Measurements from ENCODE around the gene TMEM129. TPM values are rescaled to one million over a fixed set of nuclear protein-coding genes. Genes with fewer than 3 reads are reported as not detected.
A peak's percentile ranks its signal among the peaks of the same experiment; 100 is the strongest.

Gene TMEM129
- total RNA-seq, 1 donor from 2014 or later: 192 TPM

DNA sequence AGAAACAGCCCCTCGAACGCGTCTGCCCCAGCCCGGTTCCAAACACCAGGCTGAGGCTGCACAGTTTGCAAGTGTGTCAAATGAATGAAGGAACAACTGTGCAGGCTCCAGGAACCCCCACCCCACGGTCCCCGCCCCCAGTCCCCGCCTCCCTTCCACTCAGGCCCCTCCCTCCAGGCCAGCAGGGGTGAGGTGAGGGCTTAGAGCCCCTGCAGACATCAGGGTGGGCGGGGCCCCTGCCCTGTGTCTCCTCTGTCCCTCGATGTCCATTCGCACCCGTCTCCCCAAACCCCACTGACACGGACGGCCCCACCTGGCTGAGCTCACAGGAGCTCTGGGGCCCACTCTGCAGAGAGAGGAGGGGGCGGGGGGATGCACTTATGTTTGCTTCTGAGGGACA is 28.7 kb upstream of the TMEM129 start:
- TF ChIP-seq, protein P1, sequence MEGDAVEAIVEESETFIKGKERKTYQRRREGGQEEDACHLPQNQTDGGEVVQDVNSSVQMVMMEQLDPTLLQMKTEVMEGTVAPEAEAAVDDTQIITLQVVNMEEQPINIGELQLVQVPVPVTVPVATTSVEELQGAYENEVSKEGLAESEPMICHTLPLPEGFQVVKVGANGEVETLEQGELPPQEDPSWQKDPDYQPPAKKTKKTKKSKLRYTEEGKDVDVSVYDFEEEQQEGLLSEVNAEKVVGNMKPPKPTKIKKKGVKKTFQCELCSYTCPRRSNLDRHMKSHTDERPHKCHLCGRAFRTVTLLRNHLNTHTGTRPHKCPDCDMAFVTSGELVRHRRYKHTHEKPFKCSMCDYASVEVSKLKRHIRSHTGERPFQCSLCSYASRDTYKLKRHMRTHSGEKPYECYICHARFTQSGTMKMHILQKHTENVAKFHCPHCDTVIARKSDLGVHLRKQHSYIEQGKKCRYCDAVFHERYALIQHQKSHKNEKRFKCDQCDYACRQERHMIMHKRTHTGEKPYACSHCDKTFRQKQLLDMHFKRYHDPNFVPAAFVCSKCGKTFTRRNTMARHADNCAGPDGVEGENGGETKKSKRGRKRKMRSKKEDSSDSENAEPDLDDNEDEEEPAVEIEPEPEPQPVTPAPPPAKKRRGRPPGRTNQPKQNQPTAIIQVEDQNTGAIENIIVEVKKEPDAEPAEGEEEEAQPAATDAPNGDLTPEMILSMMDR (IDR thresholded peaks at IDR 0.05): no peak
- Histone ChIP-seq H3K4me3 (no peak overlapping the region), H3K9me3 (no peaks in the 10 kb centered on the region), H3K27ac (no peak overlapping the region), H3K27me3 (no peaks in the 10 kb centered on the region), H3K36me3 (no peaks in the 10 kb centered on the region), H3K4me1 (peaks cover 0 to 2% of the 10 kb centered on the region in 2 donors)
- intact Hi-C loops (cut with DNase I): loop anchor here (5.0 kb wide), 1 partner anchor 62 kb away; no protein-coding TSS in a partner anchor
- no peak for DNase-seq (ENCODE audit: low spot score in 2 of 2)

DNA sequence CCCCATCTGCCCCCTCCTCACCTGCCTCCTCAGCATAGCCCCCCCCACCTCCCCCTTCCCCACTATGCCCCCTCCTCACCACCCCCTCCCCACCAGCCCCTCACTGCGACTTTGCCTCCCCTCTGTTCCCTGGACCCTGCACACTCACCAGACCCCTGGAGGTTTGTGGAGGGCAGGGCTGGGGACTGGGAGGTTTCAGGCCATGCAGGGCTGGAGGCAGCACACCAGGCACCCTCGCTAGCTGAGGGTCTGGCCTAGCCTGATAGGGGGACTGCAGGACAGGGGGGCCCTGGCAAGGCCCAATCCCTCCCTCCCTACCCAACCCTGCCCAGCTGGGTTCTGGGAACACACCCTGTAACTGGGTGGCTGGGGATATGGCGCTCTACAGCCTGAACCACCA is 28.2 kb upstream of the TMEM129 start:
- TF ChIP-seq, protein P1 (IDR thresholded peaks at IDR 0.05): no peak
- intact Hi-C loops (cut with DNase I): loop anchor here (5.0 kb wide), 1 partner anchor 63 kb away; no protein-coding TSS in a partner anchor
- H3K27me3 ChIP-seq: no peaks in the 10 kb centered on the region
- no peaks in the 10 kb centered on the region for H3K9me3 ChIP-seq
- H3K4me1 ChIP-seq: peaks cover 0 to 2% of the 10 kb centered on the region in 2 donors
- no peak overlapping the region for H3K4me3 ChIP-seq
- DNase-seq (ENCODE audit: low spot score in 2 of 2): no peak
- no peak overlapping the region for H3K27ac ChIP-seq
- no peaks in the 10 kb centered on the region for H3K36me3 ChIP-seq

DNA sequence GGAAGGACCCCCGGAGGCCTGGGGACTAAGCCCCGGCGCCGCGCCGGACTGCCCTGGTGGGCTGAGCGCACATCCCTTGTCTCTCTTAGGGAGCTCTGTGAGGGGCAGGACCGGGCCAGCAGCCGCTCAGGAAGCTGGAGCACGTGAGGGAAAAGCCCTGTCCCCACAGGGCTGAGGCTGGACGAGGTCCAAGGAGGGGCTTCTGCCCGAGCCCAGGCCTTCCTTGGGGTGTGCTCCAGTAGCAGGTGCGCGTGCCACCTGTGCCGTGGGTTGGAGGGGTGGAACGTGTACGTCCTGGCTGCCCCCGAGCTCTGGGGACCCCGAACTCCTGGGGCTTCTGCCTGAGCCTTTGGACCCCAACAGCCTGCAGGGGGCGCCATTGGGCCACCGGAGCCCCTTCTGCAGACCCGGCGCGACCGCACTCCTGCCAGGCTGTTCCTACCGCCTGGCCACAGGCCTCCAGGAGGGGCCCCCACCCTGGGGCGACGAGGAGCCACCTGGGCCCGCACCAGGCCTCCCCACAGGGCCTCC is 27.4 kb upstream of the TMEM129 start:
- Histone ChIP-seq H3K4me3 (no peak overlapping the region), H3K27me3 (no peaks in the 10 kb centered on the region), H3K36me3 (no peaks in the 10 kb centered on the region), H3K4me1 (peaks cover 0 to 2% of the 10 kb centered on the region in 2 donors), H3K27ac (no peak overlapping the region), H3K9me3 (no peaks in the 10 kb centered on the region)
- DNase-seq (ENCODE audit: low spot score in 2 of 2): no peak
- TF ChIP-seq, protein P1 (IDR thresholded peaks at IDR 0.05): peak; percentile 9 to 51 (median 43)
- intact Hi-C loops (cut with DNase I): loop anchor here (5.0 kb wide), 1 partner anchor 64 kb away; no protein-coding TSS in a partner anchor

DNA sequence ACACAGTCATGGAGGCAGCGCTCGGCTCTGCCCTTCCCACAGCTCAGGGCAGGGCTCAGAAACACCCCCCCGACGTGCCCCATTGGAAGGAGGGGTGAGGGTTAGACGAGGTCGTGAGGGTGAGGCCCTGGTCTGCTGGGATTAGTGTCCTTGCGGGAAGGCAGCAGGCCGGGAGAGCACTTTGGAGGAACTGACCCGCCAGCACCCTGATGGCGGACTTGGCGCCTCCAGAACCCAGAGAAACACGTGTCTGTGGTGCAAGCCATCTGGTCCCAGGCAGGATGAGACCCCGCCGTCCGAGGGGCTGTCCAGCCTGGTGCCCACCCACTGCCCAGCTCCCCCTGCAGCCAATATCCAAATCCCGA is 26.5 kb upstream of the TMEM129 start:
- no peak overlapping the region for H3K27ac ChIP-seq
- H3K4me1 ChIP-seq: peaks cover 0 to 2% of the 10 kb centered on the region in 2 donors
- no peaks in the 10 kb centered on the region for H3K27me3 ChIP-seq
- TF ChIP-seq, protein P1 (IDR thresholded peaks at IDR 0.05): no peak
- no peaks in the 10 kb centered on the region for H3K9me3 ChIP-seq
- H3K36me3 ChIP-seq: no peaks in the 10 kb centered on the region
- no peak for DNase-seq (ENCODE audit: low spot score in 2 of 2)
- intact Hi-C loops (cut with DNase I): loop anchor here (2.0 to 5.0 kb wide), 2 partner anchors 65 to 151 kb away; no protein-coding TSS in a partner anchor
- no peak overlapping the region for H3K4me3 ChIP-seq

DNA sequence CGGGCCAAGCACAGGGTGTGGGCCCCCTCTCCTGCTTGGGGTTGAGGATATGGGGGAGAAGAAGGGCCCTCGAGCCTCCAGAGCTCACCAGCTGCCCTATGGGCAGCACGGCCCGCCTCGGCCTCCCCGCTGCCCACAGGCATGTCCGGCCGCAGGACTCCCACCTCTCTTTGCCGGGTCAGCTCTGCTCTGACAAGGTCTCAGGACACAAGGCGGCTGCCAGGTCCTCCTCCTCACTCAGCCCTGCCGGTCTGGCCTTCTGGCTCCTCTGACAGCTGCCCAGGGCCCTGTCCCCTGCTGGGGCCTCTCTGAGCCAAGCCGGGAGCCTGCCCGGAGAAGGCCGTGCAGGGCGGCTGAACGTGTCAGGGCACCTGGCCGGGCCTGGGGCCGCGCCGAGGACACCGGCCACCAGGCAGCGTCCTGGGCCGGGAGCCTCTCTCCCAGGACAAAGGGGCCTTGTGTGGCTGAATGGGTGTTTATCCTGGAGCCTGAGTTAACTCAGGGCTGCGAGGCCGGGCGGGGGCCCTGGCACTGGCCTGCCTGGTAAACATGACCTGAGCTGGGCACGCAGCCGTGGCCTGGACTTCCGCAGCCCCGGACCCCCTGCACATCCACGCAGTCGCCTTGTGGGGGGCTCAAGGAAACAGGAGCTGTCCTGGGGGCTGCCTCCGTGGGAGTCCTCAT is 25.9 kb upstream of the TMEM129 start:
- intact Hi-C loops (cut with DNase I): loop anchor here (2.0 to 5.0 kb wide), 2 partner anchors 65 to 152 kb away; no protein-coding TSS in a partner anchor
- Histone ChIP-seq H3K36me3 (no peaks in the 10 kb centered on the region), H3K4me3 (no peak overlapping the region), H3K9me3 (no peaks in the 10 kb centered on the region), H3K27me3 (no peaks in the 10 kb centered on the region), H3K27ac (no peak overlapping the region), H3K4me1 (peaks cover 0 to 2% of the 10 kb centered on the region in 2 donors)
- no peak for DNase-seq (ENCODE audit: low spot score in 2 of 2)
- TF ChIP-seq, protein P1 (IDR thresholded peaks at IDR 0.05): no peak
